ENCODE data around the gene HOXC6.

DNA sequence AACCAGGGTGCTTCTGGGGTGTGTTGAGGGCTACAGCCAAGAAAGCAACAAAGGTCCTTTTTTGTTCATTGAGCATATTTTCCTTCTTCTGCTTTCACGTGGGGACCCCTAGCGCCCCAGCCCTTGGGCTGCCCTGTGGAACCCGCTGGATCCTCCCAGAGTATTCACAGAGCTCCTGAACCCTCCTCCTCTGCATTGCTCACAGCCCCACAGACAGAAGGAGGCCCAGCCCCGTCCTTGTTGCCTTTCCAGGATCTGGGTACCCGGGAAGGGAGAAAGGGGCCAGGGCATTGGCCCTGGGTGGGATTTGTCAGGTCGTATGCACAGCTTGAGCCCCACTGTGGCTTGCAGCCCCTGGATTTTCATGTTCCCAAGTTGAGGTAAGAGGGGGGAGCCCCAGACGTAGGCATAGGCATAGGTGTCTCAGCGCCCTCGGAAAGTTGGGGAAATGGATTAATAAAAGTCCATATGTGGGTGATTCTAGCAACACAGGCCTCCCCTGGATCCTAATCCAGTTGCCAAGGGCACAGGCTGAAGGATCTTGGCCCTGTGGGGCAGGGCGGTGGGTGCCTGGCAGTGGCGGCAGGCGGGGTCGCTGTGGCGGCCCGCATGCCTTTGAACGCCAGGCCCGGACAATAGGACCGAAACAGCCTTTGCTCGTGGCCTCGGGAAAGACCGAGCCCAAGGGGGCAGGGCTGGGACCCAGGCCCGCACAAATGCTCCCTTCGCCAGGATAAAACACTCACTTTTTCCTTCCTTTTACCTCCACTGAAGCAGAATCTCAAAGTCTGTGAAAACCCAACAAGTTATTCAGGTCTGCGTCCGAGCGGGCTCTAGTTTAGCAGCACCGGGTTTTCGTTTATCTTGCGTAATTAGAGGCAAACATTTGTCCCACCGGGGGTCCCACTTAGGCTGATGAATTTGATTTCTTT lies 46.3 kb upstream of the HOXC6 start:
- TF ChIP-seq, protein P1, sequence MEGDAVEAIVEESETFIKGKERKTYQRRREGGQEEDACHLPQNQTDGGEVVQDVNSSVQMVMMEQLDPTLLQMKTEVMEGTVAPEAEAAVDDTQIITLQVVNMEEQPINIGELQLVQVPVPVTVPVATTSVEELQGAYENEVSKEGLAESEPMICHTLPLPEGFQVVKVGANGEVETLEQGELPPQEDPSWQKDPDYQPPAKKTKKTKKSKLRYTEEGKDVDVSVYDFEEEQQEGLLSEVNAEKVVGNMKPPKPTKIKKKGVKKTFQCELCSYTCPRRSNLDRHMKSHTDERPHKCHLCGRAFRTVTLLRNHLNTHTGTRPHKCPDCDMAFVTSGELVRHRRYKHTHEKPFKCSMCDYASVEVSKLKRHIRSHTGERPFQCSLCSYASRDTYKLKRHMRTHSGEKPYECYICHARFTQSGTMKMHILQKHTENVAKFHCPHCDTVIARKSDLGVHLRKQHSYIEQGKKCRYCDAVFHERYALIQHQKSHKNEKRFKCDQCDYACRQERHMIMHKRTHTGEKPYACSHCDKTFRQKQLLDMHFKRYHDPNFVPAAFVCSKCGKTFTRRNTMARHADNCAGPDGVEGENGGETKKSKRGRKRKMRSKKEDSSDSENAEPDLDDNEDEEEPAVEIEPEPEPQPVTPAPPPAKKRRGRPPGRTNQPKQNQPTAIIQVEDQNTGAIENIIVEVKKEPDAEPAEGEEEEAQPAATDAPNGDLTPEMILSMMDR (IDR thresholded peaks at IDR 0.05 in 2 of 3, conservative IDR thresholded peaks at IDR 0.05 in 1 of 3; ENCODE audit: control insufficient read depth in 2 of 3, extremely low read depth in 1 of 3, insufficient read depth in 1 of 3, low read depth in 3 of 3, low read length in 3 of 3) = no peak; a peak in 1 of 6 replicates
- TF ChIP-seq ZNF384 (IDR thresholded peaks at IDR 0.05; ENCODE audit: borderline replicate concordance, low read depth, low read length) = no peak
- no peak for TF ChIP-seq RCOR1 (conservative IDR thresholded peaks at IDR 0.05; ENCODE audit: low read depth, low read length)
- no peak for TF ChIP-seq FOS (IDR thresholded peaks at IDR 0.05; ENCODE audit: borderline replicate concordance, extremely low read depth, insufficient read length)
- no peak for TF ChIP-seq EZH2 (IDR thresholded peaks at IDR 0.05; ENCODE audit: borderline replicate concordance, control insufficient read depth, low read depth, low read length)
- no peak for TF ChIP-seq CHD1 (IDR thresholded peaks at IDR 0.05; ENCODE audit: low read depth, low read length)
- TF ChIP-seq, protein P2, sequence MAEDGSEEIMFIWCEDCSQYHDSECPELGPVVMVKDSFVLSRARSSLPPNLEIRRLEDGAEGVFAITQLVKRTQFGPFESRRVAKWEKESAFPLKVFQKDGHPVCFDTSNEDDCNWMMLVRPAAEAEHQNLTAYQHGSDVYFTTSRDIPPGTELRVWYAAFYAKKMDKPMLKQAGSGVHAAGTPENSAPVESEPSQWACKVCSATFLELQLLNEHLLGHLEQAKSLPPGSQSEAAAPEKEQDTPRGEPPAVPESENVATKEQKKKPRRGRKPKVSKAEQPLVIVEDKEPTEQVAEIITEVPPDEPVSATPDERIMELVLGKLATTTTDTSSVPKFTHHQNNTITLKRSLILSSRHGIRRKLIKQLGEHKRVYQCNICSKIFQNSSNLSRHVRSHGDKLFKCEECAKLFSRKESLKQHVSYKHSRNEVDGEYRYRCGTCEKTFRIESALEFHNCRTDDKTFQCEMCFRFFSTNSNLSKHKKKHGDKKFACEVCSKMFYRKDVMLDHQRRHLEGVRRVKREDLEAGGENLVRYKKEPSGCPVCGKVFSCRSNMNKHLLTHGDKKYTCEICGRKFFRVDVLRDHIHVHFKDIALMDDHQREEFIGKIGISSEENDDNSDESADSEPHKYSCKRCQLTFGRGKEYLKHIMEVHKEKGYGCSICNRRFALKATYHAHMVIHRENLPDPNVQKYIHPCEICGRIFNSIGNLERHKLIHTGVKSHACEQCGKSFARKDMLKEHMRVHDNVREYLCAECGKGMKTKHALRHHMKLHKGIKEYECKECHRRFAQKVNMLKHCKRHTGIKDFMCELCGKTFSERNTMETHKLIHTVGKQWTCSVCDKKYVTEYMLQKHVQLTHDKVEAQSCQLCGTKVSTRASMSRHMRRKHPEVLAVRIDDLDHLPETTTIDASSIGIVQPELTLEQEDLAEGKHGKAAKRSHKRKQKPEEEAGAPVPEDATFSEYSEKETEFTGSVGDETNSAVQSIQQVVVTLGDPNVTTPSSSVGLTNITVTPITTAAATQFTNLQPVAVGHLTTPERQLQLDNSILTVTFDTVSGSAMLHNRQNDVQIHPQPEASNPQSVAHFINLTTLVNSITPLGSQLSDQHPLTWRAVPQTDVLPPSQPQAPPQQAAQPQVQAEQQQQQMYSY (CRISPR knock-in tag; IDR thresholded peaks at IDR 0.05) = no peak
- no peak for TF ChIP-seq FOXM1 (IDR thresholded peaks at IDR 0.05; ENCODE audit: low read depth, low read length)
- TF ChIP-seq SIN3A (IDR thresholded peaks at IDR 0.05; ENCODE audit: low read depth, low read length) = no peak
- TF ChIP-seq NFYB (IDR thresholded peaks at IDR 0.05; ENCODE audit: insufficient read depth, low read depth, low read length) = no peak
- TF ChIP-seq, protein P3, sequence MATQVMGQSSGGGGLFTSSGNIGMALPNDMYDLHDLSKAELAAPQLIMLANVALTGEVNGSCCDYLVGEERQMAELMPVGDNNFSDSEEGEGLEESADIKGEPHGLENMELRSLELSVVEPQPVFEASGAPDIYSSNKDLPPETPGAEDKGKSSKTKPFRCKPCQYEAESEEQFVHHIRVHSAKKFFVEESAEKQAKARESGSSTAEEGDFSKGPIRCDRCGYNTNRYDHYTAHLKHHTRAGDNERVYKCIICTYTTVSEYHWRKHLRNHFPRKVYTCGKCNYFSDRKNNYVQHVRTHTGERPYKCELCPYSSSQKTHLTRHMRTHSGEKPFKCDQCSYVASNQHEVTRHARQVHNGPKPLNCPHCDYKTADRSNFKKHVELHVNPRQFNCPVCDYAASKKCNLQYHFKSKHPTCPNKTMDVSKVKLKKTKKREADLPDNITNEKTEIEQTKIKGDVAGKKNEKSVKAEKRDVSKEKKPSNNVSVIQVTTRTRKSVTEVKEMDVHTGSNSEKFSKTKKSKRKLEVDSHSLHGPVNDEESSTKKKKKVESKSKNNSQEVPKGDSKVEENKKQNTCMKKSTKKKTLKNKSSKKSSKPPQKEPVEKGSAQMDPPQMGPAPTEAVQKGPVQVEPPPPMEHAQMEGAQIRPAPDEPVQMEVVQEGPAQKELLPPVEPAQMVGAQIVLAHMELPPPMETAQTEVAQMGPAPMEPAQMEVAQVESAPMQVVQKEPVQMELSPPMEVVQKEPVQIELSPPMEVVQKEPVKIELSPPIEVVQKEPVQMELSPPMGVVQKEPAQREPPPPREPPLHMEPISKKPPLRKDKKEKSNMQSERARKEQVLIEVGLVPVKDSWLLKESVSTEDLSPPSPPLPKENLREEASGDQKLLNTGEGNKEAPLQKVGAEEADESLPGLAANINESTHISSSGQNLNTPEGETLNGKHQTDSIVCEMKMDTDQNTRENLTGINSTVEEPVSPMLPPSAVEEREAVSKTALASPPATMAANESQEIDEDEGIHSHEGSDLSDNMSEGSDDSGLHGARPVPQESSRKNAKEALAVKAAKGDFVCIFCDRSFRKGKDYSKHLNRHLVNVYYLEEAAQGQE (IDR thresholded peaks at IDR 0.05; ENCODE audit: low read depth, low read length) = no peak
- TF ChIP-seq HDAC2 (IDR thresholded peaks at IDR 0.05) = no peak
- TF ChIP-seq, protein P4, sequence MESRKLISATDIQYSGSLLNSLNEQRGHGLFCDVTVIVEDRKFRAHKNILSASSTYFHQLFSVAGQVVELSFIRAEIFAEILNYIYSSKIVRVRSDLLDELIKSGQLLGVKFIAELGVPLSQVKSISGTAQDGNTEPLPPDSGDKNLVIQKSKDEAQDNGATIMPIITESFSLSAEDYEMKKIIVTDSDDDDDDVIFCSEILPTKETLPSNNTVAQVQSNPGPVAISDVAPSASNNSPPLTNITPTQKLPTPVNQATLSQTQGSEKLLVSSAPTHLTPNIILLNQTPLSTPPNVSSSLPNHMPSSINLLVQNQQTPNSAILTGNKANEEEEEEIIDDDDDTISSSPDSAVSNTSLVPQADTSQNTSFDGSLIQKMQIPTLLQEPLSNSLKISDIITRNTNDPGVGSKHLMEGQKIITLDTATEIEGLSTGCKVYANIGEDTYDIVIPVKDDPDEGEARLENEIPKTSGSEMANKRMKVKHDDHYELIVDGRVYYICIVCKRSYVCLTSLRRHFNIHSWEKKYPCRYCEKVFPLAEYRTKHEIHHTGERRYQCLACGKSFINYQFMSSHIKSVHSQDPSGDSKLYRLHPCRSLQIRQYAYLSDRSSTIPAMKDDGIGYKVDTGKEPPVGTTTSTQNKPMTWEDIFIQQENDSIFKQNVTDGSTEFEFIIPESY (IDR thresholded peaks at IDR 0.05) = no peak

Data from GM12878 (cell line).